T-helper 17 cell (primary cell): ENCODE measurements around the gene IL27RA. TPM values are rescaled to one million over a fixed set of nuclear protein-coding genes. Genes with fewer than 3 reads are reported as not detected.
"Not testable (repeated sequence)": the region's sequence is repeated elsewhere in the genome, so short reads cannot be mapped to it uniquely, and the experiment has no call there.

Experiments
- ATAC-seq: fragments of 150-1000 bp; cut with Tn5 transposase; 2 replicates; pipeline ENCODE4 v1.10.0; 2021; ENCODE audit warnings: mild to moderate bottlenecking, moderate library complexity
- DNase-seq, 3 donors: peaks; one replicate each; pipeline versions ENCODE4 v3.0.0 to v3.0.0-alpha.2; 2020 to 2021
- H3K9me3 ChIP-seq: one replicate; pipeline ENCODE4 v1.7.0; 2013; ENCODE audit warnings: low read length, mild to moderate bottlenecking; ENCODE audit not compliant: control insufficient read depth, poor library complexity, severe bottlenecking
- H3K27ac Mint-ChIP-seq: one replicate; pipeline ENCODE4 v1.8.0; 2022; ENCODE audit warnings: mild to moderate bottlenecking, moderate library complexity, mixed read lengths
- H3K27me3 Mint-ChIP-seq: one replicate; pipeline ENCODE4 v1.8.0; 2022; ENCODE audit warnings: mixed read lengths
- H3K36me3 Mint-ChIP-seq: one replicate; pipeline ENCODE4 v1.8.0; 2022; ENCODE audit warnings: low read depth, mixed read lengths
- H3K4me1 Mint-ChIP-seq: one replicate; pipeline ENCODE4 v1.8.0; 2022; ENCODE audit warnings: mild to moderate bottlenecking, mixed read lengths
- H3K4me3 Mint-ChIP-seq: one replicate; pipeline ENCODE4 v1.8.0; 2022; ENCODE audit warnings: mild to moderate bottlenecking, moderate library complexity, mixed read lengths
- total RNA-seq, 4 donors: library from RNA in 2 of 4; stranded (reverse) in 2 of 4; gene quantifications; one replicate each; pipeline ENCODE4 v1.2.3 and lab custom pipeline; 2022 to 2026

Gene IL27RA
- total RNA-seq, 2 donors from 2014 or later: 39.6 to 51.6 TPM

GRCh38 chr19:14028901-14029300 is 2.7 kb upstream of the IL27RA start:
- no peaks in the 10 kb centered on the region for H3K27me3 Mint-ChIP-seq
- H3K27ac Mint-ChIP-seq: peak overlapping the region; percentile 45
- H3K36me3 Mint-ChIP-seq: no peaks in the 10 kb centered on the region
- H3K4me3 Mint-ChIP-seq: no peak overlapping the region
- H3K4me1 Mint-ChIP-seq: peaks cover 23% of the 10 kb centered on the region
- no peak for ATAC-seq
- no peak for DNase-seq
- H3K9me3 ChIP-seq: no peaks in the 10 kb centered on the region

GRCh38 chr19:14030997-14031718 is 404 bp upstream of the IL27RA start:
- H3K36me3 Mint-ChIP-seq: no peaks in the 10 kb centered on the region
- H3K4me3 Mint-ChIP-seq: peak overlapping the region; percentile 97
- ATAC-seq: no peak
- H3K27ac Mint-ChIP-seq: peak overlapping the region; percentile 98
- H3K9me3 ChIP-seq: no peaks in the 10 kb centered on the region
- H3K27me3 Mint-ChIP-seq: no peaks in the 10 kb centered on the region
- peak in 1 of 3 donors; percentile 75 for DNase-seq
- H3K4me1 Mint-ChIP-seq: peaks cover 32% of the 10 kb centered on the region

GRCh38 chr19:14033946-14034345 is 2.4 kb downstream of the IL27RA start:
- Mint-ChIP-seq H3K4me3 (no peak overlapping the region), H3K36me3 (no peaks in the 10 kb centered on the region), H3K27me3 (no peaks in the 10 kb centered on the region), H3K27ac (peak overlapping the region; percentile 98), H3K4me1 (peaks cover 30% of the 10 kb centered on the region)
- ATAC-seq (no peak), DNase-seq (no peak)
- H3K9me3 ChIP-seq: no peaks in the 10 kb centered on the region

- not testable (repeated sequence) for H3K36me3 Mint-ChIP-seq, H3K27ac Mint-ChIP-seq, H3K27me3 Mint-ChIP-seq, ATAC-seq, H3K9me3 ChIP-seq, DNase-seq
- Mint-ChIP-seq H3K4me1 (peaks cover 32% of the 10 kb centered on the region), H3K4me3 (peak overlapping the region; percentile 45)
Measured at GRCh38 chr19:14035159-14035558, 3.6 kb downstream of the IL27RA start.

GRCh38 chr19:14035706-14036105 is 4.1 kb downstream of the IL27RA start:
- Mint-ChIP-seq H3K36me3 (no peaks in the 10 kb centered on the region), H3K4me1 (peaks cover 28% of the 10 kb centered on the region), H3K27ac (peak overlapping the region; percentile 72), H3K27me3 (no peaks in the 10 kb centered on the region), H3K4me3 (no peak overlapping the region)
- no peak for DNase-seq
- ATAC-seq: no peak
- H3K9me3 ChIP-seq: no peaks in the 10 kb centered on the region

GRCh38 chr19:14039181-14039580 is 7.6 kb downstream of the IL27RA start:
- Mint-ChIP-seq H3K36me3 (no peaks in the 10 kb centered on the region), H3K27ac (no peak overlapping the region), H3K27me3 (no peaks in the 10 kb centered on the region), H3K4me1 (peaks cover 19% of the 10 kb centered on the region), H3K4me3 (no peak overlapping the region)
- DNase-seq (no peak), ATAC-seq (no peak)
- no peaks in the 10 kb centered on the region for H3K9me3 ChIP-seq

GRCh38 chr19:14042659-14043608 is 11.4 kb downstream of the IL27RA start:
- not testable (repeated sequence) for H3K4me3 Mint-ChIP-seq, H3K36me3 Mint-ChIP-seq, H3K27me3 Mint-ChIP-seq, H3K9me3 ChIP-seq
- peaks cover 15% of the 10 kb centered on the region for H3K4me1 Mint-ChIP-seq
- ATAC-seq (peak; percentile 81), DNase-seq (peak in 1 of 3 donors; percentile 39)
- peak overlapping the region; percentile 92 for H3K27ac Mint-ChIP-seq

GRCh38 chr19:14047866-14048265 is 16.3 kb downstream of the IL27RA start:
- H3K9me3 ChIP-seq, H3K36me3 Mint-ChIP-seq, H3K4me3 Mint-ChIP-seq, DNase-seq, H3K27me3 Mint-ChIP-seq, ATAC-seq, H3K27ac Mint-ChIP-seq: not testable (repeated sequence)
- H3K4me1 Mint-ChIP-seq: peaks cover 11% of the 10 kb centered on the region

GRCh38 chr19:14048443-14049153 is 17.0 kb downstream of the IL27RA start:
- peaks cover 7% of the 10 kb centered on the region for H3K36me3 Mint-ChIP-seq
- no peak overlapping the region for H3K4me3 Mint-ChIP-seq
- H3K4me1 Mint-ChIP-seq: peaks cover 11% of the 10 kb centered on the region
- H3K27me3 Mint-ChIP-seq: no peaks in the 10 kb centered on the region
- DNase-seq: peak; percentile 55 to 78 (median 56)
- peak; percentile 83 for ATAC-seq
- H3K27ac Mint-ChIP-seq: peak overlapping the region; percentile 47
- H3K9me3 ChIP-seq: no peaks in the 10 kb centered on the region

- Mint-ChIP-seq H3K27ac (peak overlapping the region; percentile 53), H3K4me3 (no peak overlapping the region), H3K4me1 (peaks cover 21% of the 10 kb centered on the region), H3K27me3 (no peaks in the 10 kb centered on the region), H3K36me3 (peaks cover 9% of the 10 kb centered on the region)
- no peak for ATAC-seq
- no peak for DNase-seq
- no peaks in the 10 kb centered on the region for H3K9me3 ChIP-seq
Measured at GRCh38 chr19:14050512-14050911, 18.9 kb downstream of the IL27RA start.

GRCh38 chr19:14050961-14051360 is 19.4 kb downstream of the IL27RA start:
- Mint-ChIP-seq H3K4me1 (peaks cover 21% of the 10 kb centered on the region), H3K4me3 (peak overlapping the region; percentile 69)
- not testable (repeated sequence) for DNase-seq, ATAC-seq, H3K9me3 ChIP-seq, H3K27me3 Mint-ChIP-seq, H3K27ac Mint-ChIP-seq, H3K36me3 Mint-ChIP-seq

GRCh38 chr19:14051980-14052379 is 20.4 kb downstream of the IL27RA start:
- Mint-ChIP-seq H3K4me3 (no peak overlapping the region), H3K36me3 (peaks cover 9% of the 10 kb centered on the region), H3K27ac (no peak overlapping the region), H3K4me1 (peaks cover 17% of the 10 kb centered on the region), H3K27me3 (no peaks in the 10 kb centered on the region)
- ATAC-seq: no peak
- DNase-seq: no peak
- no peaks in the 10 kb centered on the region for H3K9me3 ChIP-seq

GRCh38 chr19:14052470-14052869 is 20.9 kb downstream of the IL27RA start:
- peaks cover 9% of the 10 kb centered on the region for H3K36me3 Mint-ChIP-seq
- H3K4me1 Mint-ChIP-seq: peaks cover 17% of the 10 kb centered on the region
- H3K9me3 ChIP-seq: no peaks in the 10 kb centered on the region
- no peaks in the 10 kb centered on the region for H3K27me3 Mint-ChIP-seq
- ATAC-seq (no peak), DNase-seq (no peak)
- no peak overlapping the region for H3K27ac Mint-ChIP-seq
- no peak overlapping the region for H3K4me3 Mint-ChIP-seq
